IPS-15b (cell line): ENCODE measurements around the gene DXO.
"Not testable (repeated sequence)": the region's sequence is repeated elsewhere in the genome, so short reads cannot be mapped to it uniquely, and the experiment has no call there.

Experiments
- H3K27me3 ChIP-seq: one replicate; pipeline ENCODE4 v1.6.1; 2013; ENCODE audit warnings: low read length; ENCODE audit not compliant: control insufficient read depth, insufficient read depth
- H3K36me3 ChIP-seq: one replicate; pipeline ENCODE4 v1.6.1; 2013; ENCODE audit warnings: low read length; ENCODE audit not compliant: control insufficient read depth, insufficient read depth
- H3K4me1 ChIP-seq: one replicate; pipeline ENCODE4 v1.6.1; 2013; ENCODE audit warnings: mild to moderate bottlenecking, low read length; ENCODE audit not compliant: control insufficient read depth, insufficient read depth
- H3K4me3 ChIP-seq: one replicate; pipeline ENCODE4 v1.5.1; 2013; ENCODE audit warnings: low read depth, low read length
- H3K9ac ChIP-seq: one replicate; pipeline ENCODE4 v1.6.1; 2013; ENCODE audit warnings: low read depth, mild to moderate bottlenecking, low read length
- H3K9me3 ChIP-seq: one replicate; pipeline ENCODE4 v1.6.1; 2013; ENCODE audit warnings: mild to moderate bottlenecking, low read length; ENCODE audit not compliant: control insufficient read depth, insufficient read depth

The DXO gene

GRCh38 chr6:31971993-31972708 is at the start of gene DXO:
DXO (minus strand) TSS chr6:31972138; CDS start chr6:31971675, 463 bp downstream.
- no peaks in the 10 kb centered on the region for H3K27me3 ChIP-seq
- H3K36me3 ChIP-seq: peaks cover 23% of the 10 kb centered on the region
- H3K4me1 ChIP-seq: peaks cover 3% of the 10 kb centered on the region
- H3K9me3 ChIP-seq: no peaks in the 10 kb centered on the region
- peak within 1 kb of the TSS; percentile 69 for H3K4me3 ChIP-seq
- H3K9ac ChIP-seq: peak within 1 kb of the TSS; percentile 68

- not testable (repeated sequence) for H3K27me3 ChIP-seq, H3K4me1 ChIP-seq, H3K36me3 ChIP-seq, H3K9me3 ChIP-seq, H3K9ac ChIP-seq, H3K4me3 ChIP-seq
Measured at GRCh38 chr6:32014547-32014946, 42.6 kb upstream of the DXO start, which contains the start of gene C4B. C4B (plus strand) TSS chr6:32014795; CDS start chr6:32014846, 51 bp downstream.

- H3K36me3 ChIP-seq, H3K9me3 ChIP-seq, H3K4me3 ChIP-seq, H3K9ac ChIP-seq, H3K4me1 ChIP-seq, H3K27me3 ChIP-seq: not testable (repeated sequence)
Measured at GRCh38 chr6:32013738-32014137, 41.8 kb upstream of the DXO start.

GRCh38 chr6:32012941-32013617 is 41.1 kb upstream of the DXO start:
- not testable (repeated sequence) for H3K36me3 ChIP-seq, H3K27me3 ChIP-seq, H3K9ac ChIP-seq, H3K4me3 ChIP-seq, H3K9me3 ChIP-seq, H3K4me1 ChIP-seq

GRCh38 chr6:32010856-32011530 is 39.1 kb upstream of the DXO start:
- not testable (repeated sequence) for H3K9ac ChIP-seq, H3K36me3 ChIP-seq, H3K4me3 ChIP-seq, H3K27me3 ChIP-seq, H3K9me3 ChIP-seq, H3K4me1 ChIP-seq

- H3K36me3 ChIP-seq, H3K9me3 ChIP-seq, H3K4me3 ChIP-seq: not testable (repeated sequence)
Measured at GRCh38 chr6:32009537-32009936, 37.6 kb upstream of the DXO start.

GRCh38 chr6:32008616-32009015 is 36.7 kb upstream of the DXO start:
- H3K36me3 ChIP-seq, H3K9ac ChIP-seq, H3K4me3 ChIP-seq, H3K27me3 ChIP-seq, H3K4me1 ChIP-seq, H3K9me3 ChIP-seq: not testable (repeated sequence)

More at GRCh38 chr6:32009537-32009936, 37.6 kb upstream of the DXO start:
- H3K9ac ChIP-seq, H3K4me1 ChIP-seq, H3K27me3 ChIP-seq: not testable (repeated sequence)

- H3K4me1 ChIP-seq, H3K4me3 ChIP-seq, H3K27me3 ChIP-seq, H3K36me3 ChIP-seq, H3K9me3 ChIP-seq, H3K9ac ChIP-seq: not testable (repeated sequence)
Measured at GRCh38 chr6:32008037-32008436, 36.1 kb upstream of the DXO start.

GRCh38 chr6:32007086-32007485 is 35.1 kb upstream of the DXO start:
- not testable (repeated sequence) for H3K27me3 ChIP-seq, H3K4me1 ChIP-seq, H3K4me3 ChIP-seq, H3K9ac ChIP-seq, H3K36me3 ChIP-seq, H3K9me3 ChIP-seq

- H3K4me3 ChIP-seq, H3K9me3 ChIP-seq, H3K36me3 ChIP-seq, H3K9ac ChIP-seq, H3K4me1 ChIP-seq, H3K27me3 ChIP-seq: not testable (repeated sequence)
Measured at GRCh38 chr6:32005991-32006529, 34.1 kb upstream of the DXO start.

GRCh38 chr6:32005538-32005880 is 33.6 kb upstream of the DXO start:
- not testable (repeated sequence) for H3K27me3 ChIP-seq, H3K4me3 ChIP-seq, H3K9ac ChIP-seq, H3K9me3 ChIP-seq, H3K4me1 ChIP-seq, H3K36me3 ChIP-seq
